GM23338 (cell line): ENCODE results near the gene NUTF2. TPM values are rescaled to one million over a fixed set of nuclear protein-coding genes. Genes with fewer than 3 reads are reported as not detected.
A peak's percentile ranks its signal among the peaks of the same experiment; 100 is the strongest.

ENCODE experiments used
- ATAC-seq: fragments of 200-7000 bp; cut with Tn5 transposase; 3 replicates; pipeline ENCODE4 v1.9.1; 2020
- DNase-seq: peaks from one replicate; pipeline ENCODE4 v3.0.0-alpha.2; 2015; ENCODE audit warnings: low spot score
- H2AFZ ChIP-seq: fragments of 200-600 bp; sonication (generic); 2 replicates; pipeline ENCODE4 v1.8.0; 2016; ENCODE audit warnings: antibody characterized with exemption, mild to moderate bottlenecking, moderate library complexity
- H3F3A ChIP-seq: fragments of 200-600 bp; sonication (generic); replicated peaks from 2 replicates; pipeline ENCODE4 v1.8.0; 2017; ENCODE audit warnings: antibody characterized with exemption, mixed run types, low read depth
- H3K27ac ChIP-seq: fragments of 200-600 bp; sonication (generic); 2 replicates; pipeline ENCODE4 v1.6.1; 2016; ENCODE audit warnings: low read depth
- H3K27me3 ChIP-seq: fragments of 200-600 bp; sonication (generic); 2 replicates; pipeline ENCODE4 v1.8.0; 2016; ENCODE audit warnings: mild to moderate bottlenecking, mixed run types, moderate library complexity; ENCODE audit not compliant: insufficient read depth
- H3K36me3 ChIP-seq: fragments of 200-600 bp; sonication (generic); 2 replicates; pipeline ENCODE4 v1.8.0; 2016; ENCODE audit warnings: mild to moderate bottlenecking; ENCODE audit not compliant: insufficient read depth
- H3K4me1 ChIP-seq: fragments of 200-600 bp; sonication (generic); 2 replicates; pipeline ENCODE4 v1.8.0; 2016; ENCODE audit warnings: mild to moderate bottlenecking, moderate library complexity; ENCODE audit not compliant: insufficient read depth
- H3K4me2 ChIP-seq: fragments of 200-600 bp; sonication (generic); 2 replicates; pipeline ENCODE4 v1.7.1; 2017; ENCODE audit warnings: mixed run types
- H3K4me3 ChIP-seq: fragments of 200-600 bp; sonication (generic); 2 replicates; pipeline ENCODE4 v1.6.1; 2016; ENCODE audit warnings: mixed run types
- H3K79me2 ChIP-seq: fragments of 200-600 bp; sonication (generic); replicated peaks from 2 replicates; pipeline ENCODE4 v1.8.0; 2017; ENCODE audit warnings: mild to moderate bottlenecking; ENCODE audit not compliant: insufficient read depth
- H3K9me2 ChIP-seq: fragments of 200-600 bp; sonication (generic); 2 replicates; pipeline ENCODE4 v1.8.0; 2017; ENCODE audit not compliant: insufficient read depth
- H4K20me1 ChIP-seq: fragments of 200-600 bp; sonication (generic); replicated peaks from 2 replicates; pipeline ENCODE4 v1.8.0; 2017; ENCODE audit warnings: mild to moderate bottlenecking; ENCODE audit not compliant: insufficient read depth
- H3K27ac Mint-ChIP-seq: 2 replicates; pipeline ENCODE4 v1.8.0; 2020; ENCODE audit warnings: inconsistent platforms, mild to moderate bottlenecking, moderate library complexity, mixed read lengths
- H3K27me3 Mint-ChIP-seq: 3 replicates; pipeline ENCODE4 v1.8.0; 2022; ENCODE audit warnings: low read depth, mild to moderate bottlenecking, moderate library complexity, mixed read lengths, inconsistent platforms; ENCODE audit not compliant: insufficient read depth, poor library complexity
- H3K36me3 Mint-ChIP-seq: 3 replicates; pipeline ENCODE4 v1.8.0; 2021; ENCODE audit warnings: low read depth, mild to moderate bottlenecking, inconsistent platforms, moderate library complexity, mixed read lengths
- H3K4me1 Mint-ChIP-seq: 3 replicates; pipeline ENCODE4 v1.8.0; 2020; ENCODE audit warnings: mild to moderate bottlenecking, inconsistent platforms, mixed read lengths
- H3K4me3 Mint-ChIP-seq: 3 replicates; pipeline ENCODE4 v1.8.0; 2021; ENCODE audit warnings: moderate library complexity, mild to moderate bottlenecking, inconsistent platforms, mixed read lengths
- H3K9me3 Mint-ChIP-seq: 3 replicates; pipeline ENCODE4 v1.8.0; 2020; ENCODE audit warnings: moderate library complexity, mild to moderate bottlenecking, inconsistent platforms, mixed read lengths
- CREB1 ChIP-seq: fragments of 250-450 bp; sonication (Bioruptor Pico); IDR thresholded peaks from 2 replicates; pipeline ENCODE4 v1.5.0; 2020; ENCODE audit warnings: low read depth, mild to moderate bottlenecking, moderate library complexity
- CTCF ChIP-seq, 2 experiments: fragments of 200-600 bp in 1 of 2; sonication (generic) in 1 of 2; conservative IDR thresholded peaks; 2 replicates each; pipeline versions ENCODE4 v1.5.1 to v1.6.1; 2016 to 2017; ENCODE audit warnings: antibody characterized with exemption in 2 of 2, low read depth in 2 of 2, mild to moderate bottlenecking in 2 of 2, moderate library complexity in 1 of 2
- ETS1 ChIP-seq: IDR thresholded peaks from 2 replicates; pipeline ENCODE4 v1.6.1; 2016; ENCODE audit warnings: antibody characterized with exemption
- EZH2 ChIP-seq: fragments of 200-600 bp; sonication (generic); IDR thresholded peaks from one replicate; pipeline ENCODE4 v1.8.0; 2017; ENCODE audit warnings: antibody characterized with exemption, mild to moderate bottlenecking, low read depth; ENCODE audit not compliant: unreplicated experiment
- EZH2phosphoT487 ChIP-seq: fragments of 200-600 bp; sonication (generic); IDR thresholded peaks from one replicate; pipeline ENCODE4 v1.8.1; 2018; ENCODE audit warnings: antibody characterized with exemption; ENCODE audit not compliant: unreplicated experiment
- JUNB ChIP-seq: IDR thresholded peaks from one replicate; pipeline ENCODE4 v1.6.1; 2016; ENCODE audit warnings: antibody characterized with exemption; ENCODE audit not compliant: unreplicated experiment
- NANOG ChIP-seq: IDR thresholded peaks from 2 replicates; pipeline ENCODE4 v1.6.1; 2016; ENCODE audit warnings: antibody characterized with exemption, borderline replicate concordance
- POLR2AphosphoS5 ChIP-seq: IDR thresholded peaks from 2 replicates; pipeline ENCODE4 v1.6.1; 2016; ENCODE audit warnings: antibody characterized with exemption, low read depth
- REST ChIP-seq: IDR thresholded peaks from one replicate; pipeline ENCODE4 v1.6.1; 2018; ENCODE audit warnings: antibody characterized with exemption; ENCODE audit not compliant: unreplicated experiment
- ZNF114 ChIP-seq: fragments of 250-450 bp; sonication (Bioruptor Pico); IDR thresholded peaks from 2 replicates; pipeline ENCODE4 v1.5.0; 2020; ENCODE audit warnings: mild to moderate bottlenecking, moderate library complexity
- ZNF331 ChIP-seq: fragments of 250-450 bp; sonication (Bioruptor Pico); IDR thresholded peaks from 2 replicates; pipeline ENCODE4 v1.5.0; 2020; ENCODE audit warnings: low read depth, mild to moderate bottlenecking, moderate library complexity
- ZNF462 ChIP-seq: fragments of 250-450 bp; sonication (Bioruptor Pico); IDR thresholded peaks from 2 replicates; pipeline ENCODE4 v1.5.0; 2020; ENCODE audit warnings: mild to moderate bottlenecking, moderate library complexity
- polyA plus RNA-seq: library from polyadenylated mRNA; unstranded; fragments of >200 nt; fragmentation: Nextera tagmentation; extraction: Ambion mirVana; gene quantifications from 2 replicates; pipeline ENCODE4 v1.2.1, GENCODE V29; 2016
- total RNA-seq: library from RNA; depleted of rRNA; stranded (reverse); fragments of >200 nt; shearing (Covaris generic); gene quantifications from 2 replicates; pipeline ENCODE4 v1.2.3, GENCODE V29; 2014

Gene NUTF2
- total and polyA plus RNA-seq, 2 experiments from 2014 or later: 321 to 391 TPM

- Histone ChIP-seq H3K4me3 (peak within 1 kb of the TSS; percentile 91), H2AFZ (no peak within 1 kb of the TSS), H3K27me3 (no peaks in the 10 kb centered on the region), H3F3A (peaks cover 37% of the 10 kb centered on the region), H3K9me2 (no peaks in the 10 kb centered on the region), H3K79me2 (peaks cover 80% of the 10 kb centered on the region), H3K36me3 (0 out of 2 replicates have a peak, but pooled peaks cover 3% of the 10 kb centered on the region), H3K4me2 (peak within 1 kb of the TSS; percentile 98), H4K20me1 (peaks cover 51% of the 10 kb centered on the region), H3K27ac (peak within 1 kb of the TSS; percentile 97), H3K4me1 (peaks cover 37% of the 10 kb centered on the region)
- H3K27me3 Mint-ChIP-seq: peaks cover 14% of the 10 kb centered on the region
- peak within 1 kb of the TSS; percentile 95 for H3K4me3 Mint-ChIP-seq
- peaks cover 37% of the 10 kb centered on the region for H3K4me1 Mint-ChIP-seq
- H3K9me3 Mint-ChIP-seq: no peaks in the 10 kb centered on the region
- peaks cover 25% of the 10 kb centered on the region for H3K36me3 Mint-ChIP-seq
- no peak for TF ChIP-seq ZNF114 (CRISPR knock-in tag)
- TF ChIP-seq EZH2: no peak
- no peak for TF ChIP-seq NANOG
- TF ChIP-seq REST: no peak
- TF ChIP-seq POLR2AphosphoS5: no peak
- TF ChIP-seq CTCF (conservative IDR thresholded peaks at IDR 0.05; ENCODE audit: low read depth in 2 of 2): no peak
- no peak for TF ChIP-seq CREB1 (CRISPR knock-in tag)
- no peak for TF ChIP-seq JUNB
- TF ChIP-seq ZNF462 (CRISPR knock-in tag): no peak
- TF ChIP-seq EZH2phosphoT487: no peak
- no peak for TF ChIP-seq ZNF331 (CRISPR knock-in tag)
- no peak for TF ChIP-seq ETS1
- ATAC-seq: peak; percentile 21
- H3K27ac Mint-ChIP-seq: peak within 1 kb of the TSS; percentile 89
- DNase-seq: peak; percentile 62
These were observed 530 bp downstream of the NUTF2 start, which contains the start of gene CENPT for GRCh38 chr16:67847064-67847861. CENPT (minus strand) TSS chr16:67847693; CDS start chr16:67833859, 13,834 bp downstream.
